Muscle layer of duodenum (tissue), 2 donors: ENCODE measurements around the gene PLPP4.

Experiments used
- H3K27ac ChIP-seq: one replicate; pipeline ENCODE4 v1.7.0; 2013; ENCODE audit warnings: mild to moderate bottlenecking, low read length
- H3K27me3 ChIP-seq: one replicate; pipeline ENCODE4 v1.7.0; 2013; ENCODE audit warnings: low read depth, mild to moderate bottlenecking, control low read depth, low read length
- H3K36me3 ChIP-seq, 2 donors: one replicate each; pipeline ENCODE4 v1.7.0; 2013; ENCODE audit warnings: low read length in 2 of 2, control low read depth in 1 of 2, mild to moderate bottlenecking in 1 of 2; ENCODE audit not compliant: insufficient read depth in 2 of 2, control insufficient read depth in 1 of 2
- H3K4me1 ChIP-seq, 2 donors: one replicate each; pipeline ENCODE4 v1.7.0; 2013; ENCODE audit warnings: low read length in 2 of 2, mild to moderate bottlenecking in 2 of 2, control low read depth in 1 of 2, moderate library complexity in 1 of 2; ENCODE audit not compliant: insufficient read depth in 2 of 2, control insufficient read depth in 1 of 2
- H3K4me3 ChIP-seq, 2 donors: one replicate each; pipeline ENCODE4 v1.7.0; 2013; ENCODE audit warnings: low read length in 2 of 2, low read depth in 1 of 2, mild to moderate bottlenecking in 1 of 2
- H3K9me3 ChIP-seq, 2 donors: one replicate each; pipeline ENCODE4 v1.7.0; 2013; ENCODE audit warnings: low read length in 2 of 2, control low read depth in 1 of 2, mild to moderate bottlenecking in 1 of 2; ENCODE audit not compliant: control insufficient read depth in 1 of 2
- donor health status: healthy.

PLPP4 gene

GRCh38 chr10:120614680-120615079 is 157.7 kb downstream of the PLPP4 start:
- Histone ChIP-seq H3K4me3 (no peak overlapping the region), H3K36me3 (no peaks in the 10 kb centered on the region), H3K27ac (no peak overlapping the region), H3K4me1 (no peaks in the 10 kb centered on the region), H3K9me3 (peaks cover 0 to 4% of the 10 kb centered on the region in 2 donors), H3K27me3 (no peaks in the 10 kb centered on the region)

- Histone ChIP-seq H3K4me1 (no peaks in the 10 kb centered on the region), H3K27me3 (no peaks in the 10 kb centered on the region), H3K27ac (no peak overlapping the region), H3K36me3 (no peaks in the 10 kb centered on the region), H3K9me3 (peaks cover 0 to 4% of the 10 kb centered on the region in 2 donors), H3K4me3 (no peak overlapping the region)
Observed at GRCh38 chr10:120616311-120616911, 159.4 kb downstream of the PLPP4 start.

- Histone ChIP-seq H3K9me3 (peaks cover 0 to 5% of the 10 kb centered on the region in 2 donors), H3K27me3 (no peaks in the 10 kb centered on the region), H3K4me1 (no peaks in the 10 kb centered on the region), H3K4me3 (no peak overlapping the region), H3K36me3 (no peaks in the 10 kb centered on the region), H3K27ac (no peak overlapping the region)
Observed at GRCh38 chr10:120628197-120628596, 171.2 kb downstream of the PLPP4 start.

- Histone ChIP-seq H3K36me3 (no peaks in the 10 kb centered on the region), H3K9me3 (peaks cover 0 to 5% of the 10 kb centered on the region in 2 donors), H3K27ac (no peak overlapping the region), H3K27me3 (no peaks in the 10 kb centered on the region), H3K4me3 (no peak overlapping the region), H3K4me1 (no peaks in the 10 kb centered on the region)
Observed at GRCh38 chr10:120630266-120630665, 173.2 kb downstream of the PLPP4 start.

GRCh38 chr10:120632047-120632446 is 175.0 kb downstream of the PLPP4 start:
- peaks cover 0 to 5% of the 10 kb centered on the region in 2 donors for H3K9me3 ChIP-seq
- H3K4me3 ChIP-seq, result no peak overlapping the region
- H3K4me1 ChIP-seq, result no peaks in the 10 kb centered on the region
- H3K27me3 ChIP-seq, result no peaks in the 10 kb centered on the region
- H3K27ac ChIP-seq, result no peak overlapping the region
- no peaks in the 10 kb centered on the region for H3K36me3 ChIP-seq

- no peak overlapping the region for H3K27ac ChIP-seq
- no peaks in the 10 kb centered on the region for H3K36me3 ChIP-seq
- H3K4me1 ChIP-seq, result no peaks in the 10 kb centered on the region
- H3K9me3 ChIP-seq, result peaks cover 0 to 5% of the 10 kb centered on the region in 2 donors
- H3K27me3 ChIP-seq, result no peaks in the 10 kb centered on the region
- no peak overlapping the region for H3K4me3 ChIP-seq
Observed at GRCh38 chr10:120632942-120633341, 175.9 kb downstream of the PLPP4 start.

- no peaks in the 10 kb centered on the region for H3K27me3 ChIP-seq
- no peaks in the 10 kb centered on the region for H3K36me3 ChIP-seq
- no peaks in the 10 kb centered on the region for H3K9me3 ChIP-seq
- no peak overlapping the region for H3K4me3 ChIP-seq
- no peaks in the 10 kb centered on the region for H3K4me1 ChIP-seq
- H3K27ac ChIP-seq, result no peak overlapping the region
Observed at GRCh38 chr10:120634659-120635058, 177.6 kb downstream of the PLPP4 start.
